Fibroblast of lung (primary cell): Measurements from ENCODE around the gene THRA. TPM values are rescaled to one million over a fixed set of nuclear protein-coding genes. Genes with fewer than 3 reads are reported as not detected.

ENCODE experiments used
- DNase-seq, 2 donors: peaks; one replicate each; pipeline versions ENCODE4 v3.0.0 to v3.0.0-alpha.2; 2010; ENCODE audit warnings: low read depth in 2 of 2
- H2AFZ ChIP-seq: 2 replicates; pipeline ENCODE4 v1.5.1; 2012; ENCODE audit warnings: low read length, control low read depth, inconsistent platforms
- H3K27ac ChIP-seq: 2 replicates; pipeline ENCODE4 v1.5.1; 2011; ENCODE audit warnings: low read length, control low read depth; ENCODE audit not compliant: insufficient read depth
- H3K27me3 ChIP-seq: 2 replicates; pipeline ENCODE4 v1.5.1; 2011; ENCODE audit warnings: mild to moderate bottlenecking, low read length; ENCODE audit not compliant: control insufficient read depth, insufficient read depth
- H3K36me3 ChIP-seq: 2 replicates; pipeline ENCODE4 v1.5.1; 2011; ENCODE audit warnings: low read length; ENCODE audit not compliant: control insufficient read depth, insufficient read depth
- H3K4me1 ChIP-seq: 2 replicates; pipeline ENCODE4 v1.5.1; 2011; ENCODE audit warnings: low read length; ENCODE audit not compliant: control insufficient read depth, insufficient read depth; ENCODE audit errors: extremely low read depth
- H3K4me2 ChIP-seq: 2 replicates; pipeline ENCODE4 v1.5.1; 2011; ENCODE audit warnings: low read length, control low read depth; ENCODE audit not compliant: insufficient read depth; ENCODE audit errors: extremely low read depth
- H3K4me3 ChIP-seq, 4 experiments: fragments of 200-600 bp in 1 of 4; sonication (generic) in 1 of 4; replicated peaks in 1 of 4; 2 replicates each; pipeline ENCODE4 v1.5.1; 2011 to 2016; ENCODE audit warnings: low read length in 4 of 4, low read depth in 3 of 4, mild to moderate bottlenecking in 3 of 4, control low read depth in 2 of 4, inconsistent platforms in 1 of 4, mixed read lengths in 1 of 4; ENCODE audit not compliant: insufficient read depth in 1 of 4; ENCODE audit errors: control extremely low read depth in 1 of 4
- H3K79me2 ChIP-seq: 2 replicates; pipeline ENCODE4 v1.5.1; 2012; ENCODE audit warnings: mild to moderate bottlenecking, low read length, inconsistent platforms; ENCODE audit not compliant: control insufficient read depth, insufficient read depth
- H3K9ac ChIP-seq: 2 replicates; pipeline ENCODE4 v1.5.1; 2011; ENCODE audit warnings: mild to moderate bottlenecking, low read length, control low read depth; ENCODE audit not compliant: insufficient read depth
- H3K9me3 ChIP-seq: 2 replicates; pipeline ENCODE4 v1.5.1; 2012; ENCODE audit warnings: low read depth, low read length; ENCODE audit not compliant: control insufficient read depth, insufficient read depth
- H4K20me1 ChIP-seq: 2 replicates; pipeline ENCODE4 v1.5.1; 2011; ENCODE audit warnings: low read length; ENCODE audit not compliant: control insufficient read depth, insufficient read depth; ENCODE audit errors: extremely low read depth
- EZH2 ChIP-seq: IDR thresholded peaks from 2 replicates; pipeline ENCODE4 v1.5.1; 2012; ENCODE audit warnings: low read length, control low read depth, mild to moderate bottlenecking; ENCODE audit errors: missing control alignments
- polyA plus RNA-seq, 2 donors: library from polyadenylated mRNA; depleted of rRNA in 1 of 2; stranded (reverse) in 1 of 2; unstranded in 1 of 2; fragments of >200 nt; gene quantifications; 2 replicates each; pipeline ENCODE4 v1.2.1, GENCODE V29; 2011 to 2012; ENCODE audit warnings: missing spikeins in 1 of 2
- total RNA-seq: library from RNA; depleted of rRNA; stranded (reverse); fragments of >200 nt; gene quantifications from 2 replicates; pipeline ENCODE4 v1.2.1, GENCODE V29; 2014
- TF ChIP-seq, protein P1 (sequence below), 2 donors: IDR thresholded peaks in 1 of 2; conservative IDR thresholded peaks in 1 of 2; 1 replicate in 1 of 2; 2 replicates in 1 of 2; pipeline ENCODE4 v1.5.1; 2011 to 2012; ENCODE audit warnings: low read length in 2 of 2, control low read depth in 1 of 2, inconsistent platforms in 1 of 2, low read depth in 1 of 2, mild to moderate bottlenecking in 1 of 2

Gene THRA
- total and polyA plus RNA-seq, 2 donors (not counting 1 experiment from before 2014, with no cell fraction given) = 27.2 to 52.8 TPM

DNA sequence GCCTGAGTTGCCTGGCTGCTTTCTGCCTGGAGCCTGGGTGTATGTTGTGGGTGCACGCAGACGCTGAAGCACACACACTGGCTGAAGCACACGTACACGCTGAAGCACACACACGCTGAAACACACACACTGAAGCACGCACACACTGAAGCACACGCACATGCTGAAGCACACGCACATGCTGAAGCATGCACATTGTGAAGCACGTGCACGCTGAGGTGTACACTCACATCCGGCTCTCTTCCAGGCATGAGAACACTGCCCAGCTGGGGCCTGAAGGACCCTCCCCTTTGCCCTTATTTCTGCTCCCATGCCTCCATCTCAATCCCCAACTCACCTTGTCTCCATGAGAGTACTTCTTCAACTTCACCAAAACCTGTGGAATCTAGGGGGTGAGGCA, 31.1 kb upstream of the THRA start:
- H4K20me1 ChIP-seq = no peaks in the 10 kb centered on the region
- no peak overlapping the region for H3K27ac ChIP-seq
- DNase-seq = no peak
- TF ChIP-seq, protein P1, sequence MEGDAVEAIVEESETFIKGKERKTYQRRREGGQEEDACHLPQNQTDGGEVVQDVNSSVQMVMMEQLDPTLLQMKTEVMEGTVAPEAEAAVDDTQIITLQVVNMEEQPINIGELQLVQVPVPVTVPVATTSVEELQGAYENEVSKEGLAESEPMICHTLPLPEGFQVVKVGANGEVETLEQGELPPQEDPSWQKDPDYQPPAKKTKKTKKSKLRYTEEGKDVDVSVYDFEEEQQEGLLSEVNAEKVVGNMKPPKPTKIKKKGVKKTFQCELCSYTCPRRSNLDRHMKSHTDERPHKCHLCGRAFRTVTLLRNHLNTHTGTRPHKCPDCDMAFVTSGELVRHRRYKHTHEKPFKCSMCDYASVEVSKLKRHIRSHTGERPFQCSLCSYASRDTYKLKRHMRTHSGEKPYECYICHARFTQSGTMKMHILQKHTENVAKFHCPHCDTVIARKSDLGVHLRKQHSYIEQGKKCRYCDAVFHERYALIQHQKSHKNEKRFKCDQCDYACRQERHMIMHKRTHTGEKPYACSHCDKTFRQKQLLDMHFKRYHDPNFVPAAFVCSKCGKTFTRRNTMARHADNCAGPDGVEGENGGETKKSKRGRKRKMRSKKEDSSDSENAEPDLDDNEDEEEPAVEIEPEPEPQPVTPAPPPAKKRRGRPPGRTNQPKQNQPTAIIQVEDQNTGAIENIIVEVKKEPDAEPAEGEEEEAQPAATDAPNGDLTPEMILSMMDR (conservative IDR thresholded peaks at IDR 0.05 in 1 of 2, IDR thresholded peaks at IDR 0.05 in 1 of 2; ENCODE audit: low read depth in 1 of 2, low read length in 2 of 2) = no peak
- no peak for TF ChIP-seq EZH2
- no peaks in the 10 kb centered on the region for H3K79me2 ChIP-seq
- no peaks in the 10 kb centered on the region for H3K27me3 ChIP-seq
- H3K36me3 ChIP-seq = peaks cover 32% of the 10 kb centered on the region
- no peak overlapping the region for H3K4me2 ChIP-seq
- no peak overlapping the region for H2AFZ ChIP-seq
- H3K4me3 ChIP-seq = no peak overlapping the region
- no peaks in the 10 kb centered on the region for H3K9me3 ChIP-seq
- H3K9ac ChIP-seq = no peak overlapping the region
- H3K4me1 ChIP-seq = peaks cover 2% of the 10 kb centered on the region

DNA sequence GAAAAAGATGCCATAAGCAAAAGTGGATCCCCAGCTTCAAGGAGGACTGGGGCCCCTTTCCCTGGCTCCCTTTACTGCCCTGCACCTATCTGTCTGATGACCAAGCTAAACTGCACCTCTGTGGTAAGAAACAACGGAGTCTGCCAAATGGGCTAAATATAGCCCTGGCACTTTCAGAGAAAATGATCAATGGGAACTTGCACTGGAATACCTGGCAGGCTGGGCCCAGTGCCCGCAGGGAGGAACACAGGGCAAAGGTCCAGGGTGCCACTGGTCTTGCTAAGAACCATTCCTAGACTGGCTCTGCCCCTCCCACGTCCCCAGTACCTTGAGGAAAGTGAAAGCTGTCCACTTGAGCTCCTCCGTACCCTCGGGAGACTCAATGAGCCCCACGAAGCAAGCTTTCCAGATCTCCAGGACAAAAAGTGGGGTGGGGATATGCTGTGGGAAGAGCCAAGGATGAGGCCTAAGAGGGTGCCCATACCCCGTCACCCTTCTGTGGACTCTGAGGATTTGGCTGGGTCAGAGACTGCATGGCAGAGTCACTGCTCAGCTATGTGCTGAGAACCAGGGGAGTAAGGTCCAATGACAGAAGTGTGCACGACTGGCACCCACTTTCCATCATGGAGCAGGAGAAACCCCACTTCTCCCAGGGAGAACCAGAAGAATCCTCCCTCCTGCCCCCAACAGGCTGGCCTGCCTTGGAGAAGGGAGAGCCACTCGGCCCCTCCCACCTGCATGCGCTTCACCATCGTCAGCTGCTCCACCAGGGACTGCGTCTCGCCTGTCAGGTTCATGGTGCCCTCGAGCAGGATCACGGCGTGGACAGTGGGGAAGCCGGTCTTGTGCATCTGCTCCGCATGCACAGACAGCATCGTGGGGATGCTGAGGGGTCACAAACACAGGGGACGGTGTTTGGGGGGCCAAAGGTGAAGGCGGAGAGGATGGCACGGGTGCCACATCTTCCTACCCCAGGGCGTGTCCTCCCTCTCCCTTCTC, 30.1 kb upstream of the THRA start:
- DNase-seq = no peak
- Histone ChIP-seq H3K9me3 (no peaks in the 10 kb centered on the region), H4K20me1 (no peaks in the 10 kb centered on the region), H3K79me2 (no peaks in the 10 kb centered on the region), H3K4me1 (no peaks in the 10 kb centered on the region), H3K4me2 (no peak overlapping the region), H3K27me3 (no peaks in the 10 kb centered on the region), H3K36me3 (peaks cover 30% of the 10 kb centered on the region), H3K9ac (no peak overlapping the region), H2AFZ (no peak overlapping the region), H3K27ac (no peak overlapping the region), H3K4me3 (no peak overlapping the region)
- no peak for TF ChIP-seq EZH2
- TF ChIP-seq, protein P1 (conservative IDR thresholded peaks at IDR 0.05 in 1 of 2, IDR thresholded peaks at IDR 0.05 in 1 of 2; ENCODE audit: low read depth in 1 of 2, low read length in 2 of 2) = no peak

DNA sequence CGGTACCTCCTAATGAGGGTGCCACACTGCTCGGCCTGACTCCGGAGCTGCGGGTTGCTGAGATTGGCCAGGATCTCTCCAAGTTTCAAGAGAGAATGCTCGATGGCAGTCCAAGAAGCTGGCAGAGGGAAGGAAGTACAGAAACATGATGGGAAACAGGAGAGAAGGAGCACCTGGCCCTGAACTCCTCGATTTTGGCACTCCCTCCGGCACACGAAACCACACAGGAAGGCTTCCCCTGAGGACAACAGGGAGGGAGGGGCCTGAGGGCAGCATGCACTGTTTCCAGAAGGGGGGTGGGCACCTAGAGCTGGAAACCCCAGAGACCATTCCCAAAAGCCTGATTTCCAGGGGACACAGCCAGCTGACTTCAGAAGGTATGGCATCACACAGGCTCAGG, 29.4 kb upstream of the THRA start:
- Histone ChIP-seq H3K79me2 (no peaks in the 10 kb centered on the region), H3K9ac (no peak overlapping the region), H3K4me3 (no peak overlapping the region), H3K27me3 (no peaks in the 10 kb centered on the region), H2AFZ (no peak overlapping the region), H3K4me1 (no peaks in the 10 kb centered on the region), H3K9me3 (no peaks in the 10 kb centered on the region), H3K27ac (no peak overlapping the region), H3K4me2 (no peak overlapping the region), H3K36me3 (peaks cover 30% of the 10 kb centered on the region), H4K20me1 (no peaks in the 10 kb centered on the region)
- no peak for DNase-seq
- TF ChIP-seq, protein P1 (conservative IDR thresholded peaks at IDR 0.05 in 1 of 2, IDR thresholded peaks at IDR 0.05 in 1 of 2; ENCODE audit: low read depth in 1 of 2, low read length in 2 of 2) = no peak
- no peak for TF ChIP-seq EZH2
